ENCODE data around the gene PNLIPRP3. TPM values are rescaled to one million over a fixed set of nuclear protein-coding genes. Genes with fewer than 3 reads are reported as not detected.

Gene PNLIPRP3
- total RNA-seq, 2 experiments from 2014 or later = not detected

DNA sequence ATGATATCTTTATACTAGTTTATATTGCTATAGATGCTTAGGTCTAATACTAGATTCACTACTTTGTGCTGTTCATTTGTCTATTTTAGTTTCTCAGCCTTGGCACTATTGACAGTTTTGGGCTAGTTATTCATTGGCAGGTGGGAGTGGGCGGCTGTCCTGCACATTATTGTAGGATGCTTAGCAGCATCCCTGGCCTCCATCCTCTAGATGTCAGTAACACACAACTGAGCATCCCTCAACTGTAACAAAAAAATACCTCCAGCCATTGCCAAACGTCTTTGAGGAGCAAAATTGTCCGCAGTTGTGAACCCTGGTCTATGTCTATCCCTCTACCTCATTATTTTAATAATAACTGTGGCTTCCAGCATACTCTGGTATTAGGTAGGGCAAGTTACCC lies 83.7 kb downstream of the PNLIPRP3 start:
- Mint-ChIP-seq H3K27me3 (peaks cover 11% of the 10 kb centered on the region), H3K36me3 (ENCODE audit: low read depth) (no peaks in the 10 kb centered on the region), H3K4me3 (no peak overlapping the region), H3K9me3 (no peaks in the 10 kb centered on the region), H3K4me1 (ENCODE audit: low read depth) (no peaks in the 10 kb centered on the region), H3K27ac (no peak overlapping the region)
- intact Hi-C loops (cut with DNase I, micrococcal nuclease) = no loop called here
- Histone ChIP-seq H3K36me3 (ENCODE audit: insufficient read depth, low read length) (no peaks in the 10 kb centered on the region), H3K4me1 (ENCODE audit: insufficient read depth, low read length) (no peaks in the 10 kb centered on the region), H3K27me3 (ENCODE audit: control insufficient read depth in 1 of 2, insufficient read depth in 2 of 2, low read length in 2 of 2) (no peaks in the 10 kb centered on the region), H3K9me3 (ENCODE audit: control insufficient read depth in 1 of 2, insufficient read depth in 1 of 2, low read length in 2 of 2) (no peaks in the 10 kb centered on the region), H3K27ac (ENCODE audit: low read depth in 1 of 2, low read length in 2 of 2) (no peak overlapping the region), H3K4me3 (ENCODE audit: low read length) (no peak overlapping the region)
- no peak for DNase-seq
- POLR2A ChIA-PET = no interaction called here
- CTCF ChIA-PET = no interaction called here
- no peak for ATAC-seq (ENCODE audit: poor library complexity)
- TF ChIP-seq, protein P1, sequence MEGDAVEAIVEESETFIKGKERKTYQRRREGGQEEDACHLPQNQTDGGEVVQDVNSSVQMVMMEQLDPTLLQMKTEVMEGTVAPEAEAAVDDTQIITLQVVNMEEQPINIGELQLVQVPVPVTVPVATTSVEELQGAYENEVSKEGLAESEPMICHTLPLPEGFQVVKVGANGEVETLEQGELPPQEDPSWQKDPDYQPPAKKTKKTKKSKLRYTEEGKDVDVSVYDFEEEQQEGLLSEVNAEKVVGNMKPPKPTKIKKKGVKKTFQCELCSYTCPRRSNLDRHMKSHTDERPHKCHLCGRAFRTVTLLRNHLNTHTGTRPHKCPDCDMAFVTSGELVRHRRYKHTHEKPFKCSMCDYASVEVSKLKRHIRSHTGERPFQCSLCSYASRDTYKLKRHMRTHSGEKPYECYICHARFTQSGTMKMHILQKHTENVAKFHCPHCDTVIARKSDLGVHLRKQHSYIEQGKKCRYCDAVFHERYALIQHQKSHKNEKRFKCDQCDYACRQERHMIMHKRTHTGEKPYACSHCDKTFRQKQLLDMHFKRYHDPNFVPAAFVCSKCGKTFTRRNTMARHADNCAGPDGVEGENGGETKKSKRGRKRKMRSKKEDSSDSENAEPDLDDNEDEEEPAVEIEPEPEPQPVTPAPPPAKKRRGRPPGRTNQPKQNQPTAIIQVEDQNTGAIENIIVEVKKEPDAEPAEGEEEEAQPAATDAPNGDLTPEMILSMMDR (IDR thresholded peaks at IDR 0.05) = no peak

DNA sequence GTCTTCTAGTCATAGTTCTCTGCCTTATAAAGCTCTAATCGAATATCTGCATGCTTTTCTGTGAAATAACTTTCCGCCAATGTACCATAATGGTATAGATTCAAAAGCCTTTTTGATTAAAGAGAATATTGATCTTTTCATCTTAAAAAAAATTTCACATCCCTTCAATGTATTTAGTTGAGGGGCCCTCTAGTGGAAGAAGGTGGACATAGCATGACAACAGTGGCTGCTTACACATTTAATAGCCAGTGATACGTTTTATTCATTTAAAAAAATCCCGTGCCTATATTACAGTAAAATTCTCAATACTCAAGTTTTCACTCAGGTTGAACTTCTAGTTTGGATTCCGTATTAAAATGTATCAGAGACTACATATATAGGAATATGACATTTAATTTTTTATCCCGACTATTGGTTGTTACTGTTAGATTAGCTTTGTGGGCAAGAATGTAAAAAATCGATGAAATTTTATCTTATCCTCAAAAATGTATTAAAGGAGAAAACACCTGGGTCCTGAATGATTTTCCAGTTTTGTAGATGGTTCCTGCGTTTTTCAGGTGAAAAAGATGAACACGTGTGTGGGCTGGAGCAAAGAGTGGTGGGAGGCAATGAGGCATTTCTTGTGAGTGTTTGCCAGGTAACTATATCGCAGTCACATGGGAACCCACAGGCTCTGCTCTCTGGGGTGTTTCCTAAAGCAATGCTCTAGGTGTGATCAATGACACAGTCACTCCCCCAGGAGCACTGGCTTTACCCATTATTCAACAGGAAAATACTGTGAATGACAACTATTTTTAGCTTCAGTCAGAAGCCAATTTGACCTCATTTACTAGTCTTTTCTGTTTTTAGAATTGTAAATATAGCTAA lies 94.0 kb downstream of the PNLIPRP3 start:
- Mint-ChIP-seq H3K4me1 (ENCODE audit: low read depth) (no peaks in the 10 kb centered on the region), H3K4me3 (no peak overlapping the region), H3K27ac (no peak overlapping the region), H3K9me3 (no peaks in the 10 kb centered on the region), H3K36me3 (ENCODE audit: low read depth) (no peaks in the 10 kb centered on the region), H3K27me3 (peaks cover 16% of the 10 kb centered on the region)
- TF ChIP-seq, protein P1 (IDR thresholded peaks at IDR 0.05) = peak; percentile 95
- CTCF ChIA-PET = no interaction called here
- no peaks in the 10 kb centered on the region for H3K36me3 ChIP-seq (ENCODE audit: insufficient read depth, low read length)
- POLR2A ChIA-PET = no interaction called here
- H3K4me3 ChIP-seq (ENCODE audit: low read length) = no peak overlapping the region
- no peaks in the 10 kb centered on the region for H3K4me1 ChIP-seq (ENCODE audit: insufficient read depth, low read length)
- no peaks in the 10 kb centered on the region for H3K27me3 ChIP-seq (ENCODE audit: control insufficient read depth in 1 of 2, insufficient read depth in 2 of 2, low read length in 2 of 2)
- no peak overlapping the region for H3K27ac ChIP-seq (ENCODE audit: low read depth in 1 of 2, low read length in 2 of 2)
- intact Hi-C loops (cut with DNase I, micrococcal nuclease) = no loop called here
- H3K9me3 ChIP-seq (ENCODE audit: control insufficient read depth in 1 of 2, insufficient read depth in 1 of 2, low read length in 2 of 2) = no peaks in the 10 kb centered on the region
- ATAC-seq (ENCODE audit: poor library complexity) (no peak), DNase-seq (peak in 4 of 14 experiments; percentile 17 to 35 (median 27))

DNA sequence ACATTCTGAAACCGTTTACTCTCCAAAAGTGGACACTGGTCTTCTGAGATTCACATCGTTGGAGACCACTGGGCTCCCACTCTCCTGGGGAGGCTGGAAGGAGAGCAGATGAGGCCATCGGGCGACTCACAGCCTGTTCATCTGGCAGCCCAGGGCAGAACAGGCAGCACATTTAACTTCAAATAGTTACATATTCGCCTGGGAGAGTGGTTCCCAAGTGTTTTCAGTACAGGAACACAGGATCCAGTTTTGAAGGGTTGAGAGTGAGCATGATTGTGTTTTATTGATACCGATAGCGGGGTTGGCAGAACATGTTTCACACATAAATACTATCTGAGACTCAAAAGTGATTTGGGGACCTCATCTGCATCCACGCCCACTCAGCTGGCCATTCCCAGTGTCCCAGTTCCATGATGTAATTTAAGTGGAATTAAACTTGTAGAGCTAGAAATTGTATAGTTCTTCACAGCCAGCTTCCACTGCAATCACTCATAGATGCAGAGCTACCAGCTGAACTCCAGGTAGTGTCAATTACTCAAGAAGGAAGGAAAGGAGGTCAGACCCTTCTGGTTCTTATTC lies 95.2 kb downstream of the PNLIPRP3 start:
- H3K4me1 Mint-ChIP-seq (ENCODE audit: low read depth) = no peaks in the 10 kb centered on the region
- CTCF ChIA-PET = no interaction called here

More for the DNA sequence above, 95.2 kb downstream of the PNLIPRP3 start:
- intact Hi-C loops (cut with DNase I, micrococcal nuclease) = no loop called here
- H3K27ac Mint-ChIP-seq = no peak overlapping the region
- Histone ChIP-seq H3K9me3 (ENCODE audit: control insufficient read depth in 1 of 2, insufficient read depth in 1 of 2, low read length in 2 of 2) (no peaks in the 10 kb centered on the region), H3K36me3 (ENCODE audit: insufficient read depth, low read length) (no peaks in the 10 kb centered on the region), H3K4me3 (ENCODE audit: low read length) (no peak overlapping the region), H3K4me1 (ENCODE audit: insufficient read depth, low read length) (no peaks in the 10 kb centered on the region), H3K27ac (ENCODE audit: low read depth in 1 of 2, low read length in 2 of 2) (no peak overlapping the region), H3K27me3 (ENCODE audit: control insufficient read depth in 1 of 2, insufficient read depth in 2 of 2, low read length in 2 of 2) (no peaks in the 10 kb centered on the region)
- DNase-seq (no peak), ATAC-seq (ENCODE audit: poor library complexity) (no peak)
- no peaks in the 10 kb centered on the region for H3K9me3 Mint-ChIP-seq
- POLR2A ChIA-PET = no interaction called here
- TF ChIP-seq, protein P1 (IDR thresholded peaks at IDR 0.05) = no peak
- no peak overlapping the region for H3K4me3 Mint-ChIP-seq
- H3K36me3 Mint-ChIP-seq (ENCODE audit: low read depth) = no peaks in the 10 kb centered on the region
- peaks cover 23% of the 10 kb centered on the region for H3K27me3 Mint-ChIP-seq
